SKM-1 (cell line): Measurements from ENCODE around the gene WDR72.
"Not testable (repeated sequence)": the region's sequence is repeated elsewhere in the genome, so short reads cannot be mapped to it uniquely, and the experiment has no call there.

Experiments
- DNase-seq: peaks from one replicate; lab custom pipeline; 2025; ENCODE audit not compliant: unreplicated experiment; lab: John Stamatoyannopoulos, UW

WDR72 gene

GRCh38 chr15:53590380-53590779 lies 169.1 kb downstream of the WDR72 start:
- DNase-seq, result no peak

GRCh38 chr15:53589520-53590057 lies 169.9 kb downstream of the WDR72 start:
- DNase-seq, result no peak

GRCh38 chr15:53588773-53589172 lies 170.7 kb downstream of the WDR72 start:
- no peak for DNase-seq

- no peak for DNase-seq
Observed at GRCh38 chr15:53586799-53587198, 172.7 kb downstream of the WDR72 start.

GRCh38 chr15:53581513-53581912 lies 177.9 kb downstream of the WDR72 start:
- DNase-seq, result no peak

GRCh38 chr15:53580366-53580765 lies 179.1 kb downstream of the WDR72 start:
- DNase-seq, result no peak

- no peak for DNase-seq
Observed at GRCh38 chr15:53576841-53577240, 182.6 kb downstream of the WDR72 start.

GRCh38 chr15:53573091-53573490 lies 186.4 kb downstream of the WDR72 start:
- DNase-seq, result no peak

- no peak for DNase-seq
Observed at GRCh38 chr15:53569751-53570480, 189.5 kb downstream of the WDR72 start.

- DNase-seq, result no peak
Observed at GRCh38 chr15:53566912-53567311, 192.6 kb downstream of the WDR72 start.

- DNase-seq, result no peak
Observed at GRCh38 chr15:53565721-53566120, 193.7 kb downstream of the WDR72 start.

GRCh38 chr15:53564647-53565046 lies 194.8 kb downstream of the WDR72 start:
- no peak for DNase-seq

GRCh38 chr15:53563627-53564026 lies 195.8 kb downstream of the WDR72 start:
- no peak for DNase-seq

GRCh38 chr15:53559364-53560277 lies 199.8 kb downstream of the WDR72 start:
- DNase-seq, result no peak

- no peak for DNase-seq
Observed at GRCh38 chr15:53558384-53558783, 201.1 kb downstream of the WDR72 start.

- DNase-seq, result no peak
Observed at GRCh38 chr15:53555226-53555625, 204.2 kb downstream of the WDR72 start.

- DNase-seq, result no peak
Observed at GRCh38 chr15:53549697-53550305, 209.7 kb downstream of the WDR72 start.

- no peak for DNase-seq
Observed at GRCh38 chr15:53548236-53548635, 211.2 kb downstream of the WDR72 start.

- not testable (repeated sequence) for DNase-seq
Observed at GRCh38 chr15:53540626-53541300, 218.7 kb downstream of the WDR72 start.

- no peak for DNase-seq
Observed at GRCh38 chr15:53539878-53540277, 219.6 kb downstream of the WDR72 start.
